DMS153 (cell line): ENCODE results near the gene ABHD16A.

Experiments
- DNase-seq: peaks from one replicate; lab custom pipeline; 2025; lab: John Stamatoyannopoulos, UW

The ABHD16A gene

DNA sequence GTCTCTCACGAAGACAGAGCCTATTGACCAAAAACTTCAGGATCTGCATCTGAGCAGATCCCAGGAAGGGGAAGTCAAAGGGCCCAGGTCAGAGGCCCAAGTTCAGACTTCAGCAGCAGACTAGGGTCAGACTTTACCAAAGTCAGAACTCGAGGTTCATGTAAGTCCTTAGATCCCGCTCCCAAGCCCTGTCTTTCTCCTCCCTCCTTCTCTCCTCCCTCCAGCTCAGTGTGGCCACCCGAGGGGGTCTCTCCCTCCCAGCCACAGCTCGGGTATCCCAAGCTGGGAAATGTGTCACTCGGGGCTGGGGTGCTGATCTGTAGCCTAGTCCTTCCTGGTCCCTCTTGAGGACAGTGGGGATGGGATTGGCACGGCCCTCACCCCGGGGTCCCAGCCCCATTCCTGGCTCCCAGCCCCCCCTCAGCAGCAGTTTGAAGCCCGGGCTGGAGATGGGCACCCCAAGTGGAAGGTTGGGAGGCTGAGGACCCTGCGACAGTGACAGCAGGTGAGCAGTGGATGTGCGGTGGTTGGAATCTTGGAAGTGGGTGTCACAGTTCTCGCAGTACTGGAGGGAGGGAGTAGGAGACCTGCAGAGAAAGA is 40.9 kb downstream of the ABHD16A start:
- no peak for DNase-seq

DNA sequence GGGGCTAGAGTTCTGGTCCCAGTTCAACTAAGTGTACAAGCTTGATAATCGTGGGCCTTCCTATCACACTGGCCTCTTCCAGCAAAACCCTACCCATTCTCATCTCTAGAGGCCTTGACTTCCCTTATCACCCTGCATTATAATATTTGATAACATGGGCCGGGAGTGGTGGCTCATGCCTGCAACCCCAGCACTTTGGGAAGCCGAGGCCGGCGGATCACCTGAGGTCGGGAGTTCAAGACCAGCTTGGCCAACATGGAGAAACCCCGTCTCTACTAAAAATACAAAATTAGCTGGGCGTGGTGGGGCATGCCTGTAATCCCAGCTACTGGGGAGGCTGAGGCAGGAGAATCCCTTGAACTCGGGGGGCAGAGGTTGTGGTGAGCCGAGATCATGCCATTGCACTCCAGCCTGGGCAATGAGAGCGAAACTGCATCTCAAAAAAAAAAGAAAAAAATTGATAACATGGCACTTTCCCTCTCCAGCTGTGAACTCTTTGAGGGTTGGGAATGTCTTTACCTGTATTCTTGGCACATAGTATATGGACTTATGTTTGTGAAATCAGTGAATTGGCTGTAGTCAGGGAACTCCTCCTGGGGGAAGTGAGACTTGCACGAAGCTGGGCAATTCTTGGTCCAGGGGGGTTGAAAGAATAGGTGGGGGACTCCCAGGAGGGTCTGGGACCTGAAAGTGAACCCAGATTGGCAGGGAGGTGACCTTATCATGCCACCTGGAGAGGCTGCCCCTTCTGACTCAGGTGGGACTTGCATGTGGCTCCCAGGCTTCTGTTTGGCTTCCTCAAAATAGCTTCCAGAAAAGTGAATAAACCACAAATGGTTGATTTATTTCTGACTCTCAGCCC is 41.6 kb downstream of the ABHD16A start:
- no peak for DNase-seq

DNA sequence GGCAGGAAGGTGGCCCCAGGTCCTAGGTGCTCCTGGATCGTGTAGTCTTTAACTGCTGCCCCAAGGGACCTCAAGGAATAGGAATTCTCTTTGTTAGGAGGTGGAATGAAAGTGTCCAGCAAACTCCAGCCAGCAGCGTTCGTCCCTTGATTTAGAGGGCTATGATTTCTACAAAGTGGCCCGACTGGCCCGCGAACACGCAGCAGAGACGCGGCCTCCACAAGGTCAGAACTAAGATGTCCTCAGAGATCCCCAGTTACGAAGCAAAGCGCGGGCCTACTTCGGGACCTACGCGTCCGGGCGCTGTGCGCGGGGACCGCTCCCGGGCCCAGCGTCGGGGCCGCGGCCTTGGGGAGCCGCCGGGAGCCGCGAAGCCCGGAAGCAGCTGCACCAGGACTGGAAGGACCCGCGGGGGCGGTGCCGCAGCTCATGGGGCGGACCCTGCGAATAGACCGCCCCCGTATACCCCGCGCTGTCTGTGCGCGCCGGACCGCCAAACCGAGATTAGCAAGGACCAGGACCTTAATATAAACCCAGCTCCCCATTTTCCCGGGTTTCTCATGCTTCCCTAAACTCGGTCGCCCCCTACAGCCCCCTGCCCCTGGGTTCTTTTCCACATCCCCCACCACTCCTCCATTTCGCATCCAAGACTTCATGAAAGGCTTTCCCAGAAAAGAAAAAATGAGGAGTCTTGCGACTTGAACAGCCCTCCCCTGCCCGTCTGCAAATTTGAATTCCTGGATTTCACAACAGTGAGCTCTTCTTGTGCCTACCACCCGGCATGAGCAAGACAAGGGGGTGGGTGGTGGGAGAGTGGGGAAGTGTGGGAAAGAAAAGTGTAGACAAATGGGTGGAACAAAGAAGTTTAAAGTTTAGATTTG is 42.5 kb downstream of the ABHD16A start, which contains the start of gene C6orf47:
C6orf47 (minus strand) TSS at position 398 of the 881 bp plus-strand sequence. CDS start 831 bp downstream, outside the sequence.
- DNase-seq: peak; percentile 73

DNA sequence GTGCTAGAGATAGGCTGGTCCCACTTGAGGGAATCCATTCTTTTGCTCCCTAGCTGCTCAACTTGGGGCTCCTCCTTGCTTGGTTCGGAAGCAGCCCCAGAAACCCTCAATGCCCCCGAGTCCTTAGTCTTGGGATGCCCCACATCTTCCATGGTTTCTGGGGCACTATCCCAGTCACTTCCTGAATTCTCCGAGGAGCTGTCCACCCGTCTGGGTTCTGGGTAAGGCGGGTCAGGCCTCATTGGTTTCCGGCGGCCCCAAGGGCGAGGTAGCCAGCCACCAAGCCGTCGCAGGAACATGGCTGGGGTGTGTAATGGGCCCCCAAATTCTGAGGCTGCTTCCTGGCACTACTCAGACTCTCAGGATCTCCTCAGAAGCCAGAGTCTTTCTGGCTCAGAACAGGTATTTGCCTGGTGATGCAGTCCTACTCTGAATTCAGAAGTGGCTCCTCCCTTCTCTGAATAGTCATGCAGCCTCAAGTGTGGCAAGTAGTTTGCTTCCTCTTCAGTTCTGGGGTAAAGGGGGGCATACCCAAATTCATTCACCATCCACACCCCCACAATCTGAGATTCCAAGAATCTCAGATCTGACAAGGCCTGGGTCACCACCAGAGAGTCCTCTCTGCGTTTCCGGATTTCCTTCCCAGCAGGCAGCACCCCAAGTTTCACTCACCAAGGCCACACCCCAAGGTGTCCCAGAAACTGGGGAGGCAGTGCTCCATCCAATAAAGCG is 43.3 kb downstream of the ABHD16A start:
- no peak for DNase-seq

DNA sequence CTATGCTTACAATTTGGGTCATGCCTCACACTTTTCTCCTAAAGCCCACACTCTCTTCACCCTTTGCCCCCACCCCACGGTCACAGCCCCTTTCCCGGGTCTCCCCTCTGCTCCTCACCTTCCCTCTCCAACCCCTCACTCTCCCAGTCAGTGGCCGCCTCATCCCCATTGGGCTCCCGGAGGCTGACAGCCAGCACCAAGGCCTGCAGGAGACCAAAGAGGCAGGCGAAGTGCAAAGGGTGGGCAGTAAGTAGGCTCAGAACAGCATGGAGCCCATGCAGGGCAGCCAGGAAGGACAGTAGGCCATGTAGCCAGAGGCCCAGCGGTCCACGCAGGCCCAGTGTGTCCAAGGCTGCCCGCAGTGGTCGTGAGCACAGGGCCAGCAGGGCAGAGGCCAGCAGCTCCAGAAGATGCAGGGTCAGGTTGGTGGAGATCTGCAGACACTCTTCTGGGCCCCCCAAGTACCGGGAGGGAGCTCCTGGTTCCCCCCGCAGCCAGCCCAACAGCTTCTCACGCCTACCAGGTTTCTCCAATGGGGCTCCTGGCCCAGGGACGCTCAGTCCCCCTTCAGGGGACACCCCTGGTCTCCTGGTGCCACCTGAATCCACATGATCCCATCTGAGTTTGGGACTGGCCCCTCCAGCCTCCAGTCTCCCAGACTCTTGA is 44.0 kb downstream of the ABHD16A start:
- no peak for DNase-seq

DNA sequence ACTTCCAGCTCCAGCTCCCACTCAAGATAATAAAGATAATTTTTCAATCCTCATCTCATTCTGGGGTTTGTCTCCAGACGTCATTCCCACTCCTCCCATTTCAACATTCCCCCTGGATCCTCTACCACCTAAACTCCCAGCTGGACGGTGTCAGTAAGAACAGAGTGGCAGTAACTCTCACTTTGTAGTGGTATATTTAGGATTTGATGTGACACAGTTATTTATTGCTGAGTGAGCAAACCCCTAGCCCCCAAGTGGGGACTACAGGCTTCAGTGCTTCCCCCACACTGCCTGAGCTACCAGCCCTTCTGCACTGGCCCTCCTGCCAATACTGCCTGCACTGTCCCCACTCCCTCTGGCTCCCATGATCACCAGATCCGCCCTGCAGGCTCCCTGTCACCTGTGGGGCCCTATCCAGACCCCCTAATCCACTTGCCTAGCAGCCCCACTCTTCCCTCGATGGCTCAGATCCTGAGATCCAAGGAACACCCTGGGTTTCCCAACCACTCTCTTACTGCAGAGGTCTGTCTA is 44.9 kb downstream of the ABHD16A start:
- no peak for DNase-seq

DNA sequence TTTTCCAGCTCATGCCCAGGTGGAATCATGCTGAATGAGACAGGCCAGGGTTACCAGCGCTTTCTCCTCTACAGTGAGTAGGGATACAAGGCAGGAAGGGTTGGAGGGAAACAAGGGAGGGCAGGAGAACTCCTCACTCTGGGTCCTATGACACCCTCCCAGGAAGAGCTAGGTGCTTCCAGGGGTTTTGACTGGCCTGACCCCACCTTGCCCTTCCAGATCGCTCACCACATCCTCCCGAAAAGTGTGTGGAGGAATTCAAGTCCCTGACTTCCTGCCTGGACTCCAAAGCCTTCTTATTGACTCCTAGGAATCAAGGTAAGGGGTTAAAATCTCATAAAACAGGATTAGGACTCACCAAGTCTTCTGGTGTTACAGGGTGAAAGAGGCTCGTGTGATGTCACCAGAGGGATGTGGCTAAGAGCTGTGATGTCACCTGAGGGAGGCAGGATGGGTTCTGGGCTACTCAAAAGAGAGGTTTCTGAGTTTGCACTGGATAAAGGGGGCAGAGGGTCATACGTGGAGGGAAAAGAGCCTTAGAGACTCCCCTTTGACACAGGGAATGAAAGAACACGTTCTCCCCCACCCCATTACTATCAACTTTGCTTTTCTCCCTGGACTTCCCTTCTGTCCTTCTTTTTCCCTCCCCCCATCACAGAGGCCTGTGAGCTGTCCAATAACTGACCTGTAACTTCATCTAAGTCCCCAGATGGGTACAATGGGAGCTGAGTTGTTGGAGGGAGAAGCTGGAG is 45.5 kb downstream of the ABHD16A start:
- DNase-seq: no peak

DNA sequence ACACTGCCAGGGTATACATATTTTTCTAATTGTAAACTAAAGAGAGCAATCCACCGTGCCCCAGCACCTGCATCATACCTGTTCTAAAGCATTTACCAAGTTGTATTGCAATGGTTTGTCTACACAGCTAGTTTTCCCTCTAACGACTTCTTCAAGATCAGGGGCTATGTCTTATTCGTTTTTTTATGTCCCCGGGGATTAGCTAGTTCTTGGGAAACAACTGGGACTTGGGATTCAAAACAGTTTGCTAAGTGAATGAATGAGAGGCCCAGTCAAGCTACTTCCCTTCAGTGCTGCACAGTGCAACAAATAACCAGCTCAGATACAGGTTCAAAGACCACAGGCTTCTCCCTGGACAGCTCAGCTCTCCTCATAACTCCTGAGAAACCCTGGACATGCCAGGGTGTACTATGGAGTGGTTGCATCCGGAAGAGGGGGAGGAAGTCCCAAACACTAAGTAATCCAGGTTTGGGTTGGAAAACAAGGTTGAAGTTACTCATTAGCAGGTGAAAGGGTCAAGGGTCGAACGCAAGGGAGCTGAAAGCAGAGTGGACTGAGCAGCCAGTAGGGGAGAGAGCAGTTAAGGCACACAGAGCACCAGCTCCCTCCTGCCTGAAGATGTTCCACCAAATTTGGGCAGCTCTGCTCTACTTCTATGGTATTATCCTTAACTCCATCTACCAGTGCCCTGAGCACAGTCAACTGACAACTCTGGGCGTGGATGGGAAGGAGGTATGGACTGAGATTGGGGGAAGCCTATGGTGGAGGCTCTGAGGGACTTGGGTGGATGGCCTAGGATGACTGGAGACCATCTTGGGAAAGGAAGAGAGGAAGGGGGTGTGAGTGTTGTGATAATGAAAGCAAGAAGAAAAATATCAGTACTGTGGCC is 47.5 kb downstream of the ABHD16A start, which contains the start of gene APOM:
APOM (plus strand) TSS at position 546 of the 889 bp plus-strand sequence; CDS start at position 619, 73 bp downstream.
- no peak for DNase-seq

DNA sequence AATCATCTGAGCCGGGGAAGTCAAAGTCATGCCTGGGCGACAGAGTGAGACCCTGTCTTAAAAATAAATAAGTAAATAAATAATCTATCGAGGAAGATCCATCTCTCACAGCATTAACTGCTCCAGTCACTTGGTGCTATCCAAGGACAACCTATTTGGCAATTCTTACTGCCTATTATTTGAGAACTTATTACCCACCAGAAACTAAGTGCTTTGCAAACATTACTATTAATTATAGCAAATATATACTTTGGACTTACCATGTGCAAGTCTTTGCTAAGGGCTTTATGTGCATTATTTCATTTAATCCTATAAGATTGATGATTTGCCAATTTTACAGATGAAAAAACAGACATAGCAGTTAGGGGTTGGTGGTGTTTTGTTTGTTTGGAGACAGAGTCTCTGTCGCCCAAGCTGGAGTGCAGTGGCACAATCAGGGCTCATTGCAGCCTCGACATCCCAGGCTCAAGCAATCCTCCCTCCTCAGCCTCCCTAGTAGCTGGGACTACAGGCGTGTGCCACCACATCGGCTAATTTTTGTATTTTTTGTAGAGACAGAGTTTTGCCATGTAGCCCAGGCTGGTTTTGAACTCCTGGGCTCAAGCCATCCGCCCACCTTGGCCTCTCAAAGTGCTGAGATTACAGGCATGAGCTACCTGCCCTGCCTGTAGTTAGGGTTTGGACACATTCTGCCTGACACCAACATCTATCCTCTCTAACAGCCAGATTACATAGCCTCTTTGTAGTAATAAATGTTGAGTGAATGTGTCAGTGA is 48.4 kb downstream of the ABHD16A start:
- DNase-seq: no peak

DNA sequence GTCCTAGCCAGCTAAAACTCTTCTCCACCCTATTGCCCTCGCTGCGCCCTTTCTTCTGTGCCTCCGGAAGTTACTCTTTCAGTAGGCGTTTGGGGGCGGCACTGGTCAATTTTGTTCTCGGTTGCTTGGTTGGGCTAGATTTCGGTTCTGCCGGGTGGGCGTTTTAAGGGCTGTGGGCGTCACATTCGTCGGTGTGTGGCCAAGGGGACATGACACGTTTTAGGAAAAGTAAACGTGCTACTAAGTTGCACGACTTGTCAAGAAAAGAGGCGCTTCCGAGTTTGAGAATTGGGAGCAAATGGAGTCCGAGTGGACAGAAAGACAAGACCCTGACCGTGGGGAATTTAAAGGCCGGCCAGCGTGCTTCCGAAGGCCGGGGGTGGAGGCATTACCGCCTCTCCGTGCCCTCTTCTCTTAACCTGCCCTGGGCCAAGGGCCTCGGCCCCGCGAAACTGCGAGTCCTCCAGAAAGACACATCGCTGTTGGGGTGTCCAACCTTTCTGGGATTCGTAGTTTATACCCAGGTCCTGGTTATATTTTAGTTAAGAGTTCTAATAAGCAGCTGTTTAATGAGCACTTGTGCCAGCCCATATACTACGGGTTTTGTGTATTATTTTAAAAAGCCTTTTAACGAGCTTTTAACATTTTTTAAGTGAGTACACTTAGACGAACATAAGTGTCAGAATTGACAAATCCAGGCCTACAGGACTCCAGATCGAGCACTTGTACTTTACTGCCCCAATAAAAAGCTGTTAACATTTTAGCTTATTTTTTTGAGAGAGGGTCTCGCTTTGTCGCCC is 50.0 kb downstream of the ABHD16A start:
- DNase-seq: no peak

DNA sequence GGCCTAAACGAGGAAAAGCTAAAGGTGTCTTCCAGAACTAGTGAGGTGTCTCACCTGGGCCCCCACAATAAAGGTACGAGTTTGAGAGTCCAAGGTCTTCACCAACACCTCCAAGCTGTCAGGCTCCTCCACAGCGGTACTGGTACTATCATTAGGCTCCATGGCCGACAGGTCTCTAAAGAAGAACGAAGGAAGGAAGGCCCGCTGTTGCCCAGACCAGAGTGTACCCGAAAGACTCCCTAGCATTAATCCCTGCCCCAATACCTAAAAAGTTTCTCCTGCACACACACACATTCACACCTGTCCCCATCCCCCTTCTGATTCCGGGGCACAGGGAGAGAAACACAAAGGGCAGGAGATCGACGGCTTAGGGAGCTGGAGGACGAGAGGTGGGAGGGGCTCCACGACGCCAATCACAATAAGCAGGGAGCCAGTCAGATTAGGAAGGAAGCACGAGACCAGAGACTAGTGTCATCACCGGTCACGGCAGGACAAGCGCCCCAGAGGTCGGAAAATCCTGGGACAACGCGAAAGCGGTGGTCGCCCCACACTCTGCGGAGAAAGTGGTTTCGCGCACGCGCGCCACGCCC is 51.4 kb downstream of the ABHD16A start:
- DNase-seq: peak; percentile 36

DNA sequence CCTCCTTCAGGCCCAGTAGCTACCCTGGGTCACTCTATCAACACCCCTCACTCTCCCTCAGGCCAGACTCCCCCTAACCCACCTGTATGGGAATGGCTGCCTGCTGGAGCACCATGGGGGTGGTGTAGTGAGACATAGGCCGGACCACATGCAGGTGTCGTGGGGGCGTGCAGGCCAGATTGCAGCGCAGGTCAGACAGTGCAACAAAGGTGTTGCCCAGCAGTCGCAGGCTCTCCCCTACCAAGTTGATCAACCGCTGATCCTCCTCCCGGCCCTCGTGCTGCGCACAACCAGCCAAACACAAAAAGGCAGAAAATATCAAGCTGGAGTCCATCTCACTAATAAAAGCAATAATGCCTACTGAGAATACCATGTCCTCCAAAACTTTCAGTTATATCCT is 57.8 kb downstream of the ABHD16A start:
- no peak for DNase-seq

DNA sequence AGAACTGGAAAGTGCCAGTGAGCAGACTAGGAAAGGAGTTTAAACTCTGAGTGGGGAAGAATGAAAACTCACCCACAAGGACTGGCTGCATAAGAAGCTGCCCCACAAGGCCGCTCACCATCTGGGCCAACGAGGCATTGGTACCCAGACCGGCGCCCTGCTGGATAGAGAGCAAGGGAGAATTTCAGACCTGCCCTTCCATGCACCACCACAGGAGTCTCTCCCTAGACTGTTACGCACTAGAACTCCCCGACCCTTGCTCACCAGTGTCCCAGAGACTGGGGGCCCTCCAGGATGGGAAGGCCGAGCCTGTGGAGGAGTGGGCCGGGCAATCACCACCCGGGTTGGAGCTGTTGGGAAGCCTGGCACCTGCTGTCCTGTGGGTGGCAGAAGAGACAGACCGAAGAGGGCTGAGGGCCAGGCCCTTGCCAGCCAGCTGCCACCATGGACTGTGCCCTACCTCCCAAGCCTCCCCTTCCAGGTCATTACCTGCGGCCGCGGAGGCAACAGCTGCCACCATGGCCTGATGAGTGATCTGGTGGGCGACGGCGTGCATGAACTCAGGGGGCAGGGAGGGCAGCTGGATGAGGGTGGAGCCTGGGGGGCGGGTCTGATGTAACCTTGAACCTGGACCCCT is 59.2 kb downstream of the ABHD16A start:
- no peak for DNase-seq

DNA sequence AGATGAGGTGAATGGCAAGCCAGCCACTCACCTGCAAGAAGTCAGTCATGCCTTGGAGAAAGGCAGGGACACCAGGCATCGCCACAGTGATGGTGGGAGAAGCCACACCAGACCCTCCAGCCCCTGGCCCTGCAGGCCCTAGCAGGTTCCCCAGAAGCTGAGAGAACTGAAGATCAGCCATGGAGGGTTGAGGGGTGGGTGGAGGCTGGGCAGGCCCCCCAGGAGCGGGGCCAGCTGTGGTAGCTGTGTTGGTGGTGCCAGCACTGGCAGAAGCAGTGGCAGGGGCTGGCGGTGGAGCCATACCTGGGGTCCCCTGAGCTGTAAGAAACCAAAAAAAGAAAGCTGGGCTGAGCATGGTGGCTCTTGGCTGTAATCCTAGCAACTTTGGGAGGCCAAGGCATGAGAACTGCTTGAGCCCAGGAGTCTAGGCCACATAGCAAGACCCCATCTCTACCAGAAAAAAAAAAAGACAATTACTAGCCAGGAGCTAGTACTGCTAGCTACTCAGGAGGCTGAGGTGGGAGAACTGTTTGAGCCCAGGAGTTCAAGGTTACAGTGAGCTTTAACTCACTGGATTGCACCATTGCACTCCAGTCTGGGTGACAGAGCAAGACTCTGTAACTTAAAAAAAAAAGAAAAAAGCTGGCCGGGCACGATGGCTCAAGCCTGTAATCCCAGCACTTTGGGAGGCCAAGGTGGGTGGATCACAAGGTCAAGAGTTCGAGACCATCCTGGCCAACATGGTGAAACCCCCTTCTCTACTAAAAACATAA is 60.1 kb downstream of the ABHD16A start:
- DNase-seq: no peak

DNA sequence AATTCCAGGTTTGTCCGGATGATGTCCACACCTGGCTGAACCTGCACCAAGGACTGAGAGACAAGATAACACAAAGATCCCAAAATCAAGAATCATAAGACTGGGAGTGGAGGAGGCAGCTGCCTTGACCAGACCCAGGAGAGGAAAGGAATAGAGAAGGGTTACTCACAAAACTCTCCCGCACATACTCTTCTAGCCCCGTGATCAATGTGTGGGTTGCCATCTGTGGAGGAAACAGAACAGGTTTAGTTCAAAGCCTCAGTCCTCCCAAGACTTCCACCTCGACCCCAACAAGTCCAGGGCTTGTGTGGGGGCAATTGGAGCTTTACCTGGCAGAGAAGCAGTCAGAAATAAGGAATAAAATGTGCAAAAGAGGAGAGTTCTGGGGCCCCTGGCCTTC is 61.8 kb downstream of the ABHD16A start:
- no peak for DNase-seq

DNA sequence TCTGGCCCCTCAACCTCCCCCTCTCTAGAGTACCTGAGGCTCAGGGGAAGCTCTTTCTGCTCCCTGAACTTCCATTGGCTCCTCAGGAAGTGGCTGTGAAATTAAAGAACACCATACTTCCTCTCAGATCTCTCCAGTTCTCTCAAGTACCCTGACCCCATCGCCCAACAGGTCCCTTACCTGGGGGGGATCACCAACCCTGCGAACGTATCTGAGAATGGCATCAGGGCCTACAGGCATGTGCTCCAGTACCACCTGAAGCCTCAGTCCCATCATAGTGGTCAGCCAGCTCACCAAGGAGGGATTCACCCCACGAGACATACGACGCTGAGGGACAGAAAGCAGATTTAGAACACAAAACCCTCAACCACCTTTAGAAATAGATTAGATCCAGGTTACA is 62.5 kb downstream of the ABHD16A start:
- no peak for DNase-seq
